HG02870 (cell line): ENCODE results near the gene MTA2.

Source experiments
- ATAC-seq: cut with Tn5 transposase; IDR thresholded peaks from one replicate; pipeline ENCODE4 v1.9.1; 2021; ENCODE audit warnings: mild to moderate bottlenecking, moderate library complexity; ENCODE audit not compliant: unreplicated experiment

The MTA2 gene

GRCh38 chr11:62612366-62613290 lies 11.0 kb upstream of the MTA2 start, which contains the start of the genes EML3 and ROM1:
Gene EML3, minus strand, starts transcription at chr11:62612775. Its CDS starts 318 bp downstream, at chr11:62612457.
Gene ROM1, plus strand, starts transcription at chr11:62613257. Its CDS starts 25 bp downstream, at chr11:62613282.
- ATAC-seq, result peak; percentile 66

GRCh38 chr11:62611705-62612365 lies 10.2 kb upstream of the MTA2 start:
- ATAC-seq, result peak; percentile 14

GRCh38 chr11:62610814-62611704 lies 9.4 kb upstream of the MTA2 start:
- ATAC-seq, result no peak

GRCh38 chr11:62610403-62610802 lies 8.7 kb upstream of the MTA2 start:
- no peak for ATAC-seq

- ATAC-seq, result no peak
These were observed 7.1 kb upstream of the MTA2 start for GRCh38 chr11:62608776-62609175.

GRCh38 chr11:62607714-62608113 lies 6.0 kb upstream of the MTA2 start:
- no peak for ATAC-seq

- no peak for ATAC-seq
These were observed 4.2 kb upstream of the MTA2 start for GRCh38 chr11:62605902-62606301.

GRCh38 chr11:62605467-62605866 lies 3.8 kb upstream of the MTA2 start:
- ATAC-seq, result no peak

GRCh38 chr11:62604460-62605120 lies 2.9 kb upstream of the MTA2 start:
- no peak for ATAC-seq

GRCh38 chr11:62603776-62604299 lies 2.2 kb upstream of the MTA2 start:
- ATAC-seq, result no peak

GRCh38 chr11:62603072-62603408 lies 1.4 kb upstream of the MTA2 start:
- no peak for ATAC-seq

GRCh38 chr11:62602141-62603071 lies 741 bp upstream of the MTA2 start:
- ATAC-seq, result no peak

GRCh38 chr11:62601122-62601371 lies 618 bp downstream of the MTA2 start:
- ATAC-seq, result peak; percentile 7

GRCh38 chr11:62600367-62601121 lies 1.1 kb downstream of the MTA2 start:
- ATAC-seq, result no peak

GRCh38 chr11:62599901-62600300 lies 1.8 kb downstream of the MTA2 start:
- ATAC-seq, result no peak

- peak; percentile 41 for ATAC-seq
These were observed 2.5 kb downstream of the MTA2 start for GRCh38 chr11:62599069-62599696.

GRCh38 chr11:62595124-62595523 lies 6.5 kb downstream of the MTA2 start:
- ATAC-seq, result no peak

GRCh38 chr11:62593434-62594044 lies 8.1 kb downstream of the MTA2 start:
- ATAC-seq, result no peak
